HCT116 (cell line): ENCODE results near the gene SETD3. TPM values are rescaled to one million over a fixed set of nuclear protein-coding genes. Genes with fewer than 3 reads are reported as not detected.

Experiments used
- total RNA-seq: library from RNA; stranded (reverse); gene quantifications from one replicate; pipeline ENCODE4 v1.2.1, GENCODE V29; 2021; ENCODE audit not compliant: unreplicated experiment

Gene SETD3
- total RNA-seq, 1 experiment from 2014 or later, result 46.6 TPM

Other genes with a start within 250 kb of the SETD3 start
- 1.1 TPM for gene BCL11B, start 208.7 kb downstream of the SETD3 start, total RNA-seq
- 68.2 TPM for gene CCNK, start 550 bp upstream of the SETD3 start, total RNA-seq
- 42.3 TPM for gene CCDC85C, start 123.3 kb upstream of the SETD3 start, total RNA-seq
- gene HHIPL1, start 164.3 kb upstream of the SETD3 start, total RNA-seq, result not detected
- 0.76 TPM for gene CYP46A1, start 203.4 kb upstream of the SETD3 start, total RNA-seq